IPS-20b (cell line): ENCODE results near the gene DNAJB8.
A peak's percentile ranks its signal among the peaks of the same experiment; 100 is the strongest.

ENCODE experiments used
- H3K27ac ChIP-seq: one replicate; pipeline ENCODE4 v1.5.1; 2013; ENCODE audit warnings: low read length
- H3K27me3 ChIP-seq: 2 replicates; pipeline ENCODE4 v1.6.1; 2013; ENCODE audit warnings: mild to moderate bottlenecking, low read length, inconsistent platforms; ENCODE audit not compliant: insufficient read depth
- H3K36me3 ChIP-seq: 2 replicates; pipeline ENCODE4 v1.6.1; 2013; ENCODE audit warnings: low read depth, mild to moderate bottlenecking, inconsistent platforms, low read length, moderate library complexity; ENCODE audit not compliant: insufficient read depth
- H3K4me1 ChIP-seq: 2 replicates; pipeline ENCODE4 v1.6.1; 2013; ENCODE audit warnings: mild to moderate bottlenecking, control low read depth, inconsistent platforms, low read length, moderate library complexity; ENCODE audit not compliant: insufficient read depth
- H3K4me3 ChIP-seq: 2 replicates; pipeline ENCODE4 v1.5.1; 2013; ENCODE audit warnings: mild to moderate bottlenecking, low read length, inconsistent platforms
- H3K9ac ChIP-seq: 2 replicates; pipeline ENCODE4 v1.6.1; 2013; ENCODE audit warnings: low read depth, mild to moderate bottlenecking, inconsistent platforms, low read length, moderate library complexity
- H3K9me3 ChIP-seq: 2 replicates; pipeline ENCODE4 v1.6.1; 2013; ENCODE audit warnings: mild to moderate bottlenecking, low read depth, low read length, inconsistent platforms; ENCODE audit not compliant: insufficient read depth

Gene DNAJB8

GRCh38 chr3:128500556-128500955, 33.9 kb upstream of the DNAJB8 start:
- Histone ChIP-seq H3K9me3 (no peaks in the 10 kb centered on the region; the same call in 1 of the 2 replicates), H3K9ac (no peak overlapping the region), H3K4me3 (no peak overlapping the region), H3K27ac (no peak overlapping the region), H3K27me3 (peaks cover 50% of the 10 kb centered on the region), H3K36me3 (no peaks in the 10 kb centered on the region), H3K4me1 (0 out of 2 replicates have a peak, but pooled peaks cover 3% of the 10 kb centered on the region)

DNA sequence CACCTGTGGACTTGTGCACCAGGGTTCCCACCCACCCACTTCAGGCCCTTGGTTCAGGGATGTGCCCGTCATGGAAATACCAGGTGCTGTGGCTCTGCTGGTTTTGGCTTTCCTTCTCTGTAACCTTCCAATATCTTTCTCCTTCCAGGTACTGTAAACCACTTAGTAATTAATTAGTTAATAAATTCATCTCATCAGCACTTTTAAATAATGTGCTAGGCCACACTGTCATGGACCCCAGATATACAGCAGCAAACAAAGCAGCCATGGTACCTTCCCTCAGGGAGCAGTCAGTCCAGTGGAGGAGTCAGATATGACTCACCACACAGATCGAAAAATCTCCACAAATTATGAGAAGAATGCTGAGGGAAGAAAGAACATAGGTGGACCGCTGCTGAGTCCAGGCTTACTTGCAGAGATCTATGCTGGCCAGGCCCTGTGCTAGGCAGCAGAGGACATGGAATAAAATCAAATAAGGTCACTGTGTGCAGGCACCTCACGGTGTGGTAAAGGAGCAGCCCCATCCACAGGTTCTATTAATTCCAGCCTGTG, 33.1 kb upstream of the DNAJB8 start:
- Histone ChIP-seq H3K27me3 (peaks cover 57% of the 10 kb centered on the region), H3K36me3 (no peaks in the 10 kb centered on the region), H3K27ac (no peak overlapping the region), H3K9ac (no peak overlapping the region), H3K9me3 (no peaks in the 10 kb centered on the region; the same call in 1 of the 2 replicates), H3K4me1 (0 out of 2 replicates have a peak, but pooled peaks cover 3% of the 10 kb centered on the region), H3K4me3 (no peak overlapping the region)

DNA sequence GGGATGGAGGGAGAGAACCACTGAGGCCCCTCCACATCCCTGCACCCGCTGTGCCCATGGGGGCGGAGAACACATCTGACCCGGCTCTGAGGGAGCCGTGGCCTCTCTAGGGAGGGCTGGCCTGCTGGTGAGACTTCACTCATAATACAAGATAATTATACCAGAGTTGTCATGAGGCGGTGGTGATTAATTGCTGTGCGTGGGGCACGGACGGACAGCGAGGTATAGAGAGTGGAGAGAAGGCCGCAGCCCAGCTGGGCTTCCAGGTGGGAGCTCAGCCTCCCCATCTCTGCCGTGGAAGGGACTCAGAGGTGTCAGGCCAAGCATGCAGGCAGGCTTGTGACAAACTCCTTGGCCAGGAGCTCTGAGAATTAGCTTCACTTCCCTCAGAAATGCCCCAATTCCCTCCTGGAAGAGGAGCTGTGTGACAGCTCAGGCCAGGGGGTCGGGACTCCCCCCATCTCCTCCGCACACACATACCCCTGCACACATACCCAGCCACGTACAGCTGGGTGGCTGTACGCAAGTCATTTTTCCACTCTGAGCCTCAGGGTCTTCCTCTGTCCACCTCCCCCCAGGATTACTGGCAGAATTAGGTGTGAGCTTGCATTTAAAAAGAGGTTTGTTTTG, 32.3 kb upstream of the DNAJB8 start:
- Histone ChIP-seq H3K27me3 (peaks cover 65% of the 10 kb centered on the region), H3K4me3 (no peak overlapping the region), H3K9me3 (no peaks in the 10 kb centered on the region; the same call in 1 of the 2 replicates)

GRCh38 chr3:128498127-128498626, 31.5 kb upstream of the DNAJB8 start:
- H3K27me3 ChIP-seq = peaks cover 73% of the 10 kb centered on the region
- no peak overlapping the region for H3K9ac ChIP-seq
- no peaks in the 10 kb centered on the region; the same call in 1 of the 2 replicates for H3K9me3 ChIP-seq
- H3K36me3 ChIP-seq = no peaks in the 10 kb centered on the region
- 0 out of 2 replicates have a peak, but pooled peaks cover 3% of the 10 kb centered on the region for H3K4me1 ChIP-seq
- H3K27ac ChIP-seq = no peak overlapping the region
- no peak overlapping the region; the same call in 1 of the 2 replicates for H3K4me3 ChIP-seq

More for the DNA sequence above, 32.3 kb upstream of the DNAJB8 start:
- Histone ChIP-seq H3K27ac (no peak overlapping the region), H3K36me3 (no peaks in the 10 kb centered on the region), H3K9ac (no peak overlapping the region), H3K4me1 (0 out of 2 replicates have a peak, but pooled peaks cover 3% of the 10 kb centered on the region)

- Histone ChIP-seq H3K27ac (no peak overlapping the region), H3K9me3 (no peaks in the 10 kb centered on the region; the same call in 1 of the 2 replicates), H3K4me1 (0 out of 2 replicates have a peak, but pooled peaks cover 3% of the 10 kb centered on the region), H3K36me3 (no peaks in the 10 kb centered on the region), H3K27me3 (peaks cover 80% of the 10 kb centered on the region), H3K9ac (no peak overlapping the region; the same call in 1 of the 2 replicates), H3K4me3 (peak overlapping the region; percentile 64; the same call in 1 of the 2 replicates)
These were observed 30.8 kb upstream of the DNAJB8 start for GRCh38 chr3:128497305-128498126.

- peak overlapping the region; percentile 64; the same call in 1 of the 2 replicates for H3K4me3 ChIP-seq
These were observed 30.1 kb upstream of the DNAJB8 start for GRCh38 chr3:128496602-128497304.

DNA sequence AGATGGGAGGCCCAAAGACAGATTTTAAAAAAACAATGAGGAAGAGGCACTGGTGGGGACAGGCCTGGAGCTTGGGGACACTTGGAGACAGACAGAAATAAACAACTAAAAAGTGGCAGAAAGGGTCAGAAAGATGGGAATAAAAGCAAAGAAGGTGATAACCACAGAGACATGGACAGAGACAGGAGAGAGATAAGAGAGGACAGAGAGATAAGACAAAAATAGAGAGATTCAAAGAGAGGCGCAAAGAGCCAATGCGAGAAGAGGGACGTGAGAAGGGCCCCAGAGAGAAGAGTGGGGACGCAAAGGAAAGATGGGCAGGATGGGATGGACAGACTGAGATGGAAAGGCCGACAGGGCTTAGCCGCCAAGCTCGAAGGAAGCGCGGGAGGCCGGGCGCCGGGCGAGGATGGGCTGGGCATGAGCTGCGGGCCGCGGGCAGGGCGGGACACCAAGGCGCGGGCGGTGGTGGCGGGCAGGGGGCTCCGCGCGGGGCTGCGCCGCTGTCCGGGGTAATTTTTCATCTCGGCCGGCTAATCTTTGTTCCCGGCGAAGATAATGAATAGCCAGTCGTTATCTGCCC, 29.4 kb upstream of the DNAJB8 start:
- Histone ChIP-seq H3K4me3 (no peak overlapping the region), H3K36me3 (no peaks in the 10 kb centered on the region), H3K4me1 (0 out of 2 replicates have a peak, but pooled peaks cover 6% of the 10 kb centered on the region), H3K27ac (no peak overlapping the region), H3K9ac (no peak overlapping the region), H3K27me3 (peaks cover 86% of the 10 kb centered on the region), H3K9me3 (no peaks in the 10 kb centered on the region; the same call in 1 of the 2 replicates)

More at GRCh38 chr3:128496602-128497304, 30.1 kb upstream of the DNAJB8 start:
- Histone ChIP-seq H3K9ac (no peak overlapping the region), H3K27ac (no peak overlapping the region), H3K4me1 (0 out of 2 replicates have a peak, but pooled peaks cover 6% of the 10 kb centered on the region), H3K27me3 (peaks cover 85% of the 10 kb centered on the region), H3K9me3 (no peaks in the 10 kb centered on the region; the same call in 1 of the 2 replicates), H3K36me3 (no peaks in the 10 kb centered on the region)

GRCh38 chr3:128495435-128495970, 28.8 kb upstream of the DNAJB8 start:
- Histone ChIP-seq H3K4me3 (no peak overlapping the region), H3K9me3 (peaks cover 5% of the 10 kb centered on the region; the same call in 1 of the 2 replicates), H3K9ac (no peak overlapping the region), H3K36me3 (no peaks in the 10 kb centered on the region), H3K27me3 (peaks cover 92% of the 10 kb centered on the region), H3K27ac (no peak overlapping the region), H3K4me1 (0 out of 2 replicates have a peak, but pooled peaks cover 8% of the 10 kb centered on the region)

DNA sequence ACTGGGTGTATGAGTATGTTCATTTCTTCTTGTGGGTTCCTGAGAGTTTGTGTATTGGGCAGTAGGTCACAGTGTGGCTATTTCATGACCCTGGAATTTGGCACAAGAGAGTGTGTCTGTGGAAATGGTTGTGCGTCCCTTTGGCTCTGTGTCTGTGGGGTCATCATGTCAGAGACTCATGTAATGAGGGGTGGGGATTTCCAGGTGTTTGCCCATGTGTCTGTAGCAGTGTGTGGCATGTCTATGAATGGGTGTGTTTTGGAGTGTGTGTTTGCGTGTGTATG, 27.6 kb upstream of the DNAJB8 start:
- Histone ChIP-seq H3K27me3 (peaks cover 99% of the 10 kb centered on the region), H3K4me3 (no peak overlapping the region), H3K9me3 (peaks cover 7% of the 10 kb centered on the region; the same call in 1 of the 2 replicates), H3K27ac (no peak overlapping the region), H3K4me1 (peaks cover 8% of the 10 kb centered on the region; the same call in 1 of the 2 replicates), H3K9ac (no peak overlapping the region), H3K36me3 (no peaks in the 10 kb centered on the region)

DNA sequence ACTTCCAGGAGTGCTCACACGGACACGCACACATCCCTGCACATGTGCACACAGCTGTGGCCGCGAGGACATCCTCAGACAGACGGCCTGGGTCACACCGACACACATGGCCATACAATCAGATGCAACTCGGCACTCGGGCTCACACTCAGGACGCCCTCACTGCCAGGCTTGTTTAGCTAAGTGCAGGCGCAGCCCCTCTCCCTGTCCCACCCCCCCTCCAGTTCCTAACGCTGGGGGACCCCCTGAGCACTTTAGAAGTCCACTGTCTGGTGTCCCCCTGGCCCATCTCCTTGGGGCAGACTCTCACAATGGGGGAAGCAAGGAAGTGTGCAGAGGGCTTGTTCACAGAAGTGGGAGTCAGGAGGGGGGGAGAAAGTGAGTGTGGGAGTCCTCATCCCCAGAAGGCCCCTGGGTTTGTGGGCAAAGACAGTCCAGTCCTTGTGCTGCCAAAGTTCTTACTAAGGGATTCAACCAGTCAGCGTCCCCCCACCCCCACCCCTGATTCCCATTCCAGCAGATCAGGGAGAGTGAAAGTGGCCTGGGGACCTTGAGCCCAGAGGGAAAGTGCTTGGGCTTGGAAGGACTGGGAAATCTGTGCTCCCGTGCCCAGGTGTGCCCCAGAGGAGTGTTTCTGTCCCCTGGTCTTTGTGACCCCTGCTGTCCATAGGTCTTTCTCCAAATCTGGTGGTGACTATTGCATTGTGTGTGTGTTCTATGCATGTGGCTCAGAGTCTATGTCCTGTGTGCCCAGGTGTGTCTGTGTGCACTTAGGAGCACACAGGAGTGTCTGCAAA, 27.1 kb upstream of the DNAJB8 start:
- H3K9ac ChIP-seq = no peak overlapping the region
- H3K9me3 ChIP-seq = peaks cover 7% of the 10 kb centered on the region; the same call in 1 of the 2 replicates
- no peak overlapping the region for H3K4me3 ChIP-seq
- no peaks in the 10 kb centered on the region for H3K36me3 ChIP-seq
- H3K27me3 ChIP-seq = peaks cover 99% of the 10 kb centered on the region
- H3K27ac ChIP-seq = no peak overlapping the region
- H3K4me1 ChIP-seq = peaks cover 8% of the 10 kb centered on the region; the same call in 1 of the 2 replicates
